Stomach (tissue), 9 donors: ENCODE measurements around the gene EFNA1. TPM values are rescaled to one million over a fixed set of nuclear protein-coding genes. Genes with fewer than 3 reads are reported as not detected.

Experiments used
- DNase-seq, 2 donors: peaks; one replicate each; pipeline versions ENCODE4 v3.0.0 to v3.0.0-alpha.2; 2013 to 2019
- H3K27ac ChIP-seq, 5 donors: fragments of 200-600 bp in 4 of 5; sonication (generic) in 4 of 5; one replicate each; pipeline ENCODE4 v1.5.1; 2013 to 2019; ENCODE audit warnings: mild to moderate bottlenecking in 1 of 5, moderate library complexity in 1 of 5
- H3K27me3 ChIP-seq, 3 donors: fragments of 200-600 bp; sonication (generic); one replicate each; pipeline ENCODE4 v1.5.1; 2017 to 2019; ENCODE audit warnings: mixed run types in 1 of 3
- H3K36me3 ChIP-seq, 4 donors: fragments of 200-600 bp; sonication (generic); 1 replicate in 3 of 4; 2 replicates in 1 of 4; pipeline ENCODE4 v1.5.1; 2016 to 2019
- H3K4me1 ChIP-seq, 4 donors: fragments of 200-600 bp; sonication (generic); one replicate each; pipeline ENCODE4 v1.5.1; 2016 to 2019
- H3K4me3 ChIP-seq, 4 donors: fragments of 200-600 bp; sonication (generic) in 3 of 4; one replicate each; pipeline ENCODE4 v1.5.1; 2016 to 2019; ENCODE audit warnings: mild to moderate bottlenecking in 1 of 4
- H3K9me3 ChIP-seq, 4 donors: fragments of 200-600 bp; sonication (generic); one replicate each; pipeline ENCODE4 v1.5.1; 2016 to 2019
- CTCF ChIP-seq, 7 experiments: fragments of 450-650 bp in 4 of 7; fragments of 200-600 bp in 3 of 7; sonication (generic) in 3 of 7; IDR thresholded peaks; one replicate each; pipeline ENCODE4 v1.5.1; 2016 to 2019; ENCODE audit warnings: antibody characterized with exemption in 7 of 7, control low read depth in 2 of 7, mild to moderate bottlenecking in 1 of 7
- EP300 ChIP-seq: sonication (generic); formaldehyde crosslinking; IDR thresholded peaks from one replicate; pipeline ENCODE4 v1.6.1; 2017; ENCODE audit warnings: antibody characterized with exemption
- POLR2A ChIP-seq, 4 donors: fragments of 450-650 bp; IDR thresholded peaks; one replicate each; pipeline ENCODE4 v1.6.1; 2016; ENCODE audit warnings: antibody characterized with exemption in 4 of 4, control low read depth in 2 of 4, mild to moderate bottlenecking in 1 of 4, moderate library complexity in 1 of 4
- POLR2AphosphoS5 ChIP-seq, 3 donors: sonication (generic); formaldehyde crosslinking; IDR thresholded peaks; one replicate each; pipeline ENCODE4 v1.6.1; 2016; ENCODE audit warnings: antibody characterized with exemption in 3 of 3
- WGBS, 5 donors: extraction: QIAGEN DNeasy Blood & Tissue Kit in 3 of 5; methylation state at CpG; one replicate each; pipeline versions ENCODE4 v1.1.5 to v1.1.7; 2013 to 2018; 5-methylcytosine and 5-hydroxymethylcytosine counted together
- intact Hi-C: fragments of 100-400 bp; cut with DNase I; formaldehyde crosslinking; loops from one replicate; pipeline ENCODE4 v1.15.1; 2023; ENCODE audit warnings: low total_unique reads
- polyA plus RNA-seq, 3 donors: library from polyadenylated mRNA; stranded (reverse); fragments of 200-250 nt; gene quantifications; one replicate each; pipeline ENCODE4 v1.2.3, GENCODE V29; 2013
- total RNA-seq, 5 donors: library from RNA; depleted of rRNA; stranded (reverse); fragments of >200 nt; gene quantifications; one replicate each; pipeline versions ENCODE4 v1.1.0 to v1.2.3, GENCODE V29; 2014 to 2016
- donor health status: healthy with polysubstance abuse.
- donor health status: Bipolar disorder and iron deficiency.
- donor health status: healthy.

Gene EFNA1
- total and polyA plus RNA-seq, 8 donors: 12.2 to 75.3 (median 36.5) TPM

GRCh38 chr1:155131856-155132255 lies 4.2 kb downstream of the EFNA1 start:
- TF ChIP-seq POLR2AphosphoS5 (IDR thresholded peaks at IDR 0.05) (no peak), EP300 (no peak), POLR2A (IDR thresholded peaks at IDR 0.05) (no peak)
- Histone ChIP-seq H3K27ac (peak overlapping the region; percentile 10 to 100 (median 98)), H3K4me1 (peaks cover 50 to 90% (median 87%) of the 10 kb centered on the region in 4 donors), H3K36me3 (peaks cover 32 to 41% (median 38%) of the 10 kb centered on the region in 4 donors), H3K27me3 (peaks cover 0 to 26% (median 5%) of the 10 kb centered on the region in 3 donors), H3K4me3 (peak overlapping the region in 1 of 4 donors; percentile 74), H3K9me3 (no peaks in the 10 kb centered on the region)
- WGBS, 5 donors: 42 to 60% (median 54%) methylated on average over 2 of the region's 2 CpGs
- no peak for DNase-seq
- intact Hi-C loops: no loop called here

- WGBS, 5 donors: 36 to 66% (median 45%) methylated on average over 7 of the region's 7 CpGs
- H3K27ac ChIP-seq: peak overlapping the region; percentile 89 to 100 (median 98)
- intact Hi-C loops: no loop called here
- DNase-seq: peak in 1 of 2 donors; percentile 20
- peak overlapping the region in 2 of 4 donors; percentile 68 to 71 for H3K4me3 ChIP-seq
- peaks cover 32 to 53% (median 50%) of the 10 kb centered on the region in 4 donors for H3K36me3 ChIP-seq
- peaks cover 46 to 89% (median 87%) of the 10 kb centered on the region in 4 donors for H3K4me1 ChIP-seq
- peaks cover 0 to 9% (median 0%) of the 10 kb centered on the region in 3 donors for H3K27me3 ChIP-seq
- no peaks in the 10 kb centered on the region for H3K9me3 ChIP-seq
- no peak for TF ChIP-seq POLR2AphosphoS5 (IDR thresholded peaks at IDR 0.05)
- TF ChIP-seq EP300: no peak
- no peak for TF ChIP-seq CTCF (IDR thresholded peaks at IDR 0.05)
- TF ChIP-seq POLR2A (IDR thresholded peaks at IDR 0.05): no peak
Measured at GRCh38 chr1:155133799-155134281, 6.2 kb downstream of the EFNA1 start.

- Histone ChIP-seq H3K27ac (peak overlapping the region; percentile 89 to 100 (median 98)), H3K36me3 (peaks cover 32 to 53% (median 50%) of the 10 kb centered on the region in 4 donors), H3K27me3 (peaks cover 0 to 4% (median 0%) of the 10 kb centered on the region in 3 donors), H3K4me3 (peak overlapping the region in 3 of 4 donors; percentile 63 to 71 (median 68)), H3K4me1 (peaks cover 50 to 92% (median 87%) of the 10 kb centered on the region in 4 donors), H3K9me3 (no peaks in the 10 kb centered on the region)
- 13 to 38% (median 32%) methylated on average over 1 of the region's 1 CpG for WGBS, 5 donors
- intact Hi-C loops: no loop called here
- DNase-seq: peak in 1 of 2 donors; percentile 23
- TF ChIP-seq CTCF (IDR thresholded peaks at IDR 0.05): no peak
- no peak for TF ChIP-seq POLR2AphosphoS5 (IDR thresholded peaks at IDR 0.05)
- TF ChIP-seq EP300: no peak
- TF ChIP-seq POLR2A (IDR thresholded peaks at IDR 0.05): no peak
Measured at GRCh38 chr1:155134322-155134721, 6.6 kb downstream of the EFNA1 start.

GRCh38 chr1:155134880-155135414 lies 7.3 kb downstream of the EFNA1 start:
- intact Hi-C loops: no loop called here
- WGBS, 5 donors: 3 to 10% (median 4%) methylated on average over 18 of the region's 18 CpGs
- Histone ChIP-seq H3K4me1 (peaks cover 45 to 90% (median 87%) of the 10 kb centered on the region in 4 donors), H3K27me3 (no peaks in the 10 kb centered on the region), H3K36me3 (peaks cover 32 to 53% (median 50%) of the 10 kb centered on the region in 4 donors), H3K27ac (peak overlapping the region; percentile 89 to 100 (median 98)), H3K9me3 (no peaks in the 10 kb centered on the region), H3K4me3 (peak overlapping the region; percentile 63 to 71 (median 68))
- DNase-seq: peak; percentile 94 to 97
- TF ChIP-seq CTCF (IDR thresholded peaks at IDR 0.05): no peak
- no peak for TF ChIP-seq EP300
- no peak for TF ChIP-seq POLR2A (IDR thresholded peaks at IDR 0.05)
- peak; percentile 65 to 97 (median 85) for TF ChIP-seq POLR2AphosphoS5 (IDR thresholded peaks at IDR 0.05)
